ENCODE measurements around the gene BCL2L13. TPM values are rescaled to one million over a fixed set of nuclear protein-coding genes. Genes with fewer than 3 reads are reported as not detected.

BCL2L13 gene
- total RNA-seq, 1 experiment from 2014 or later = 38.1 TPM

DNA sequence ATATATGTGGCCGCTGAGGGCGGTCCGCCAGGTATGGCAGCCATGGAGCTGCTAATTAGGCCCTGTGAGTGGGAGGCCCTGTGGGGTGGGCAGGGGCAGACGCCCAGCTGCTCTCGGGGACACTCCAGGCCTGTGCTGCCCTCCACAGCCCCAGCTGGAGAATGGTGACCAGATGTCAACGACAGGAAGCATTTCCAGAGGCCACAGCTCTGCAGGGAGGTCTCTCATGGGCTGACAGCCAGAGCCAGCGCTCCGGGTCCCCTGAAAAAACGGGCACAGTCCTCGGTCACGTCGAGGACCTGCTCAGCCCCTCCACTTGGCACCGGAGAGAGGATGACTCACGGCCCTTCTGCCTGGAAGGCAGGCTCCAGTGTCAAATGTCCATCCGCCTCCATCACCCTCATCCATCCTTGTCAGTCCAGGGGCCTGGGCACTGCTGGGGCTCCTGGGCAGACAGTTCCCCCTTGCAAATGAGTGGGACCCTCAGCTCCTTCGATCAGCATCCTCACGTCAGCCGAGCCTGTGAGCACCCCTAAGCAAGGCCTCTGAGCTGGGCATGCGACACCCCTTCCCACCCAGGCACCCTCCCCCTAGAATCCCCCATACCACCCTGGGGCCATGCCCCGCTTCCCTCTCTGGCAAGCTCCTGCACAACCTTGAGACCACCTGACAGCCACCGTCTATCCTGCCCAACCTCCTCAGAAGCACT is 133.8 kb downstream of the BCL2L13 start:
- TF ChIP-seq, protein P1, sequence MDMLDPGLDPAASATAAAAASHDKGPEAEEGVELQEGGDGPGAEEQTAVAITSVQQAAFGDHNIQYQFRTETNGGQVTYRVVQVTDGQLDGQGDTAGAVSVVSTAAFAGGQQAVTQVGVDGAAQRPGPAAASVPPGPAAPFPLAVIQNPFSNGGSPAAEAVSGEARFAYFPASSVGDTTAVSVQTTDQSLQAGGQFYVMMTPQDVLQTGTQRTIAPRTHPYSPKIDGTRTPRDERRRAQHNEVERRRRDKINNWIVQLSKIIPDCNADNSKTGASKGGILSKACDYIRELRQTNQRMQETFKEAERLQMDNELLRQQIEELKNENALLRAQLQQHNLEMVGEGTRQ (CRISPR knock-in tag; IDR thresholded peaks at IDR 0.05) = no peak
- DNase-seq (ENCODE audit: low spot score) (no peak), ATAC-seq (no peak)
- H3K36me3 Mint-ChIP-seq = no peaks in the 10 kb centered on the region
- no peaks in the 10 kb centered on the region for H3K9me3 Mint-ChIP-seq
- peaks cover 20% of the 10 kb centered on the region for H3K4me1 Mint-ChIP-seq
- ChIA-PET CTCF (interaction anchor here (1.2 to 8.2 kb wide), 9 partner anchors 14 to 304 kb away, joined by 3 to 92 read pairs (median 8); no protein-coding TSS in a partner anchor), POLR2A (interaction anchor here (1.3 to 2.3 kb wide), 3 partner anchors 12 to 30 kb away, joined by 3 to 13 read pairs (median 4); no protein-coding TSS in a partner anchor)
- H3K27me3 Mint-ChIP-seq (ENCODE audit: low read depth) = peaks cover 5% of the 10 kb centered on the region; the same call in 1 of the 2 replicates
- no peak overlapping the region for H3K27ac Mint-ChIP-seq
- H3K4me3 Mint-ChIP-seq = peak overlapping the region; percentile 70

DNA sequence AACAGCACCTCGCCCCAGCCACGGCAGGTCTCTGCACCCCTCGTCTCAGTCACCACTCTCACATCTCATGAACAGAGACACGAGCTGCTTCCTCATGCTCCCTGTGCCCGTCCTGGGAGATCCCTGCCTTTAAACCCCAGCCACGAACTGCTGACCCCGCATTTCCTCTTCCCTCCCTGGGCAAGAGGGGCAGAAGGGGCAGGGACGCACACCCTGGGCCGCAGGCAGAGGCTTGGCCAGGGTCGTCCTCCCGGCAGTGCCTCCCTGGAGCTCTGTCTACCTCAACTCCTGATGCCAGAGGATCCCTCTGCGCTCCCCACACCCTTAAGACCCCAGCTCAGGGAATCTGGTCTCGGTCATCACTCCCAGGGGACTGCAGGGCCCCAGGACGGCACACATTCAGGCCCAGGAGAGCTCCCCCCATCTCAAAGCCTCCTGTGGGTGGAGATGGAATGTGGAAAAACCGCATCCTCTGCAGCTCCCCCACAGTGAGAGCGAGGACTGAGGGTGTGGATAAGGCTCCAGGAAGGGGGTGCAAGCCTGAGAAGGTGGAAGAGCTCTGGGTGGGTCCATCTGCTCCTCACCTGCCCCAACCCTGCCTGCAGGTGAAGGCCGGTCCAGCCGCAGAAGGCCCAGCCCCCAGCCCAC is 134.5 kb downstream of the BCL2L13 start:
- DNase-seq (ENCODE audit: low spot score) = no peak
- ATAC-seq = peak; percentile 13
- CTCF ChIA-PET = interaction anchor here (0.5 to 8.2 kb wide), 12 partner anchors 13 to 303 kb away, joined by 3 to 92 read pairs (median 6); no protein-coding TSS in a partner anchor

DNA sequence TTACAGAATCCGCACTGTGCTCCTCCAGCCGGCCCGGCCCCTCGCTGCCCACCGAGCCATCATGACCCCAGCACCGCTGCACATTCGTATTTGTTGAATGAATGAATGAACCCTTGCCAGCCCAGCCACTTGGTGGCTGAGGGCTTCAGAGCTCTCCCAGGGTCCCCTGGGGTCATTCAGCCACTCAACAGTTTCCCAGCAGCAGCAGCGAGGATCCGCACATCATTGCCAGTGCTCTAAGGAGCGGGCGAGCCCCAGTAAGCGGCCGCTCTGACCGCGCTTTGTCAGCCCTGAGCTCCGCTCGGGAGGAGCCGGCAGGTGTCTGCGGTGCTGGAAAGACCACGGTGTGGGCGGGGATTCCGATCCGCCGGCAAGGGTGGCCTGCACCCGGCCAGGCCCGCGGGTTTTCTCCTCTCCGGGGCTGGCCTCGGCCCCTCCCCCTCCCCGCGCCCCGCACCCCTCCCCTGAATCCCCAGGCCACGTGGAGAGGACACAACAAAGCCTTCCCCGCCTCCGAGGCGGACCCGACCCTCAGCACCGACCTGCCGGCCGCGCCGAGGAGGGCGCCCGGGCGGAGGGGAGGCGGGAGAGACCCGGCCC is 135.1 kb downstream of the BCL2L13 start:
- peaks cover 20% of the 10 kb centered on the region for H3K4me1 Mint-ChIP-seq
- H3K36me3 Mint-ChIP-seq = no peaks in the 10 kb centered on the region
- no peaks in the 10 kb centered on the region for H3K9me3 Mint-ChIP-seq
- POLR2A ChIA-PET = interaction anchor here (1.1 to 2.3 kb wide), 4 partner anchors 11 to 147 kb away, joined by 3 to 13 read pairs (median 4); no protein-coding TSS in a partner anchor
- TF ChIP-seq, protein P1 (CRISPR knock-in tag; IDR thresholded peaks at IDR 0.05) = peak; percentile 31; the same call in 1 of the 2 replicates
- TF ChIP-seq SP1 (CRISPR knock-in tag; conservative IDR thresholded peaks at IDR 0.05) (0 out of 2 replicates have a peak, but pooled peaks have one; percentile 21), RELA (CRISPR knock-in tag; IDR thresholded peaks at IDR 0.05; ENCODE audit: borderline replicate concordance) (no peak), FOXK1 (CRISPR knock-in tag; IDR thresholded peaks at IDR 0.05) (peak; percentile 59; the same call in 1 of the 2 replicates)
- TF ChIP-seq, protein P2, sequence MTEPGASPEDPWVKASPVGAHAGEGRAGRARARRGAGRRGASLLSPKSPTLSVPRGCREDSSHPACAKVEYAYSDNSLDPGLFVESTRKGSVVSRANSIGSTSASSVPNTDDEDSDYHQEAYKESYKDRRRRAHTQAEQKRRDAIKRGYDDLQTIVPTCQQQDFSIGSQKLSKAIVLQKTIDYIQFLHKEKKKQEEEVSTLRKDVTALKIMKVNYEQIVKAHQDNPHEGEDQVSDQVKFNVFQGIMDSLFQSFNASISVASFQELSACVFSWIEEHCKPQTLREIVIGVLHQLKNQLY (CRISPR knock-in tag; IDR thresholded peaks at IDR 0.05) = no peak
- peak; percentile 78 for ATAC-seq
- H3K27ac Mint-ChIP-seq = no peak overlapping the region
- H3K4me3 Mint-ChIP-seq = peak overlapping the region; percentile 70
- CTCF ChIA-PET = interaction anchor here (0.5 to 8.2 kb wide), 11 partner anchors 12 to 303 kb away, joined by 3 to 92 read pairs (median 4); no protein-coding TSS in a partner anchor
- peaks cover 5% of the 10 kb centered on the region; the same call in 1 of the 2 replicates for H3K27me3 Mint-ChIP-seq (ENCODE audit: low read depth)
- peak; percentile 73 for DNase-seq (ENCODE audit: low spot score)

More for the DNA sequence above, 134.5 kb downstream of the BCL2L13 start:
- no peaks in the 10 kb centered on the region for H3K36me3 Mint-ChIP-seq
- no peak for TF ChIP-seq NR3C1 (CRISPR knock-in tag; conservative IDR thresholded peaks at IDR 0.05; ENCODE audit: low read depth)
- no peak for TF ChIP-seq NR2C2 (CRISPR knock-in tag; IDR thresholded peaks at IDR 0.05)
- TF ChIP-seq GTF2I (CRISPR knock-in tag; conservative IDR thresholded peaks at IDR 0.05) = no peak
- TF ChIP-seq, protein P3, sequence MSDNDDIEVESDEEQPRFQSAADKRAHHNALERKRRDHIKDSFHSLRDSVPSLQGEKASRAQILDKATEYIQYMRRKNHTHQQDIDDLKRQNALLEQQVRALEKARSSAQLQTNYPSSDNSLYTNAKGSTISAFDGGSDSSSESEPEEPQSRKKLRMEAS (CRISPR knock-in tag; IDR thresholded peaks at IDR 0.05) = no peak
- TF ChIP-seq, protein P4, sequence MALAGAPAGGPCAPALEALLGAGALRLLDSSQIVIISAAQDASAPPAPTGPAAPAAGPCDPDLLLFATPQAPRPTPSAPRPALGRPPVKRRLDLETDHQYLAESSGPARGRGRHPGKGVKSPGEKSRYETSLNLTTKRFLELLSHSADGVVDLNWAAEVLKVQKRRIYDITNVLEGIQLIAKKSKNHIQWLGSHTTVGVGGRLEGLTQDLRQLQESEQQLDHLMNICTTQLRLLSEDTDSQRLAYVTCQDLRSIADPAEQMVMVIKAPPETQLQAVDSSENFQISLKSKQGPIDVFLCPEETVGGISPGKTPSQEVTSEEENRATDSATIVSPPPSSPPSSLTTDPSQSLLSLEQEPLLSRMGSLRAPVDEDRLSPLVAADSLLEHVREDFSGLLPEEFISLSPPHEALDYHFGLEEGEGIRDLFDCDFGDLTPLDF (CRISPR knock-in tag; IDR thresholded peaks at IDR 0.05) = no peak
- no peak for TF ChIP-seq CREM (CRISPR knock-in tag; IDR thresholded peaks at IDR 0.05)
- H3K4me1 Mint-ChIP-seq = peaks cover 20% of the 10 kb centered on the region
- peaks cover 5% of the 10 kb centered on the region; the same call in 1 of the 2 replicates for H3K27me3 Mint-ChIP-seq (ENCODE audit: low read depth)
- no peaks in the 10 kb centered on the region for H3K9me3 Mint-ChIP-seq
- peak overlapping the region; percentile 70 for H3K4me3 Mint-ChIP-seq
- POLR2A ChIA-PET = interaction anchor here (1.1 to 2.3 kb wide), 4 partner anchors 12 to 148 kb away, joined by 3 to 13 read pairs (median 4); no protein-coding TSS in a partner anchor
- peak overlapping the region; percentile 7; the same call in 1 of the 2 replicates for H3K27ac Mint-ChIP-seq
